Esophagus (tissue), 2 donors: ENCODE measurements around the gene TMEM144. TPM values are rescaled to one million over a fixed set of nuclear protein-coding genes. Genes with fewer than 3 reads are reported as not detected.

Source experiments
- H3K27ac ChIP-seq, 2 donors: one replicate each; pipeline ENCODE4 v1.5.1; 2013; ENCODE audit warnings: low read depth in 2 of 2, mild to moderate bottlenecking in 2 of 2, inconsistent platforms in 1 of 2, low read length in 1 of 2, moderate library complexity in 1 of 2
- H3K27me3 ChIP-seq, 2 donors: one replicate each; pipeline ENCODE4 v1.6.1; 2013; ENCODE audit warnings: low read length in 2 of 2, control low read depth in 1 of 2, mild to moderate bottlenecking in 1 of 2; ENCODE audit not compliant: insufficient read depth in 2 of 2, control insufficient read depth in 1 of 2
- H3K36me3 ChIP-seq, 2 donors: one replicate each; pipeline ENCODE4 v1.6.1; 2013; ENCODE audit warnings: low read length in 1 of 2; ENCODE audit not compliant: control insufficient read depth in 2 of 2, insufficient read depth in 2 of 2
- H3K4me1 ChIP-seq, 2 donors: one replicate each; pipeline ENCODE4 v1.6.1; 2013; ENCODE audit warnings: low read length in 1 of 2; ENCODE audit not compliant: control insufficient read depth in 2 of 2, insufficient read depth in 2 of 2
- H3K4me3 ChIP-seq, 2 donors: one replicate each; pipeline ENCODE4 v1.5.1; 2013; ENCODE audit warnings: low read length in 2 of 2, mild to moderate bottlenecking in 2 of 2, low read depth in 1 of 2, moderate library complexity in 1 of 2
- H3K9me3 ChIP-seq, 2 donors: one replicate each; pipeline ENCODE4 v1.6.1; 2013; ENCODE audit warnings: mild to moderate bottlenecking in 2 of 2, low read depth in 1 of 2, low read length in 1 of 2, moderate library complexity in 1 of 2; ENCODE audit not compliant: control insufficient read depth in 2 of 2, insufficient read depth in 1 of 2
- WGBS, 2 donors: extraction: QIAGEN DNeasy Blood & Tissue Kit; methylation state at CpG; one replicate each; pipeline ENCODE4 v1.1.7; 2013; 5-methylcytosine and 5-hydroxymethylcytosine counted together
- polyA plus RNA-seq, 2 donors: library from polyadenylated mRNA; stranded (reverse); fragments of 200-250 nt; gene quantifications; one replicate each; pipeline ENCODE4 v1.2.3, GENCODE V29; 2013
- donor health status: healthy with polysubstance abuse.
- donor health status: Bipolar disorder and iron deficiency.

The TMEM144 gene
- polyA plus RNA-seq, 2 donors, result 2.7 to 2.9 TPM

GRCh38 chr4:158169931-158170690, 40.2 kb upstream of the TMEM144 start:
- Histone ChIP-seq H3K36me3 (no peaks in the 10 kb centered on the region), H3K4me3 (peak overlapping the region; percentile 7 to 51), H3K27ac (peak overlapping the region in 1 of 2 donors; percentile 2), H3K27me3 (no peaks in the 10 kb centered on the region), H3K9me3 (no peaks in the 10 kb centered on the region), H3K4me1 (peaks cover 0 to 3% of the 10 kb centered on the region in 2 donors)
- 48 to 50% methylated on average over 18 of the region's 18 CpGs for WGBS, 2 donors

- 38 to 46% methylated on average over 42 of the region's 42 CpGs for WGBS, 2 donors
Measured at GRCh38 chr4:158170691-158171561, 39.4 kb upstream of the TMEM144 start.

GRCh38 chr4:158172261-158173258, 37.7 kb upstream of the TMEM144 start, which contains the start of gene GASK1B:
Gene GASK1B, minus strand, starts transcription at chr4:158173025. Its CDS starts 1,650 bp downstream, at chr4:158171375.
- no peaks in the 10 kb centered on the region for H3K27me3 ChIP-seq
- peaks cover 0 to 3% of the 10 kb centered on the region in 2 donors for H3K4me1 ChIP-seq
- peak within 1 kb of the TSS in 1 of 2 donors; percentile 5 for H3K4me3 ChIP-seq
- H3K27ac ChIP-seq, result no peak within 1 kb of the TSS
- 12 to 14% methylated on average over 12 of the region's 12 CpGs for WGBS, 2 donors
- no peaks in the 10 kb centered on the region for H3K9me3 ChIP-seq
- H3K36me3 ChIP-seq, result no peaks in the 10 kb centered on the region

More at GRCh38 chr4:158170691-158171561, 39.4 kb upstream of the TMEM144 start:
- H3K9me3 ChIP-seq, result no peaks in the 10 kb centered on the region
- H3K4me3 ChIP-seq, result peak overlapping the region; percentile 7 to 51
- H3K27me3 ChIP-seq, result no peaks in the 10 kb centered on the region
- peaks cover 0 to 3% of the 10 kb centered on the region in 2 donors for H3K4me1 ChIP-seq
- peak overlapping the region; percentile 18 to 44 for H3K27ac ChIP-seq
- no peaks in the 10 kb centered on the region for H3K36me3 ChIP-seq

DNA sequence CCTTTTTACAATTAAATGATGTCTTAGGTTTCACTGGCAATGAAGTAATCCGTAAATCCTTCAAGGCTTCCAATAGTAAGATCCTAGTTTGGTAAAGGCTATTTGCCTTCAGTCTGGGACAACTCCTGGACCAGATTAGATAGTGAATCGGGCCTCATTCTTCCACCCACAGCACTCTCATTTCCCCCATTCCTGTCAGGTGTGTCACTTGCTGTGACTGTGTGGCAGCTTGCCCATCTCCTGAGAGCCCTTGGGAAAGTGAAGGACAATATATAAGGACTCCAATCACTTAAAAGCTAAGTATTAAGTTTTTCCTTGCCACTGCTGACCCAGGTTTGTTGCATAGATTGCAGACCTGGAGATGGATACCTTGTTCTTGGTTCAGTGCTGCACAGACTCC, 34.2 kb upstream of the TMEM144 start:
- no peaks in the 10 kb centered on the region for H3K9me3 ChIP-seq
- no peaks in the 10 kb centered on the region for H3K36me3 ChIP-seq
- H3K4me3 ChIP-seq, result no peak overlapping the region
- WGBS, 2 donors, result 62 to 66% methylated on average over 2 of the region's 2 CpGs
- no peak overlapping the region for H3K27ac ChIP-seq
- no peaks in the 10 kb centered on the region for H3K27me3 ChIP-seq
- peaks cover 0 to under 1% of the 10 kb centered on the region in 2 donors for H3K4me1 ChIP-seq

DNA sequence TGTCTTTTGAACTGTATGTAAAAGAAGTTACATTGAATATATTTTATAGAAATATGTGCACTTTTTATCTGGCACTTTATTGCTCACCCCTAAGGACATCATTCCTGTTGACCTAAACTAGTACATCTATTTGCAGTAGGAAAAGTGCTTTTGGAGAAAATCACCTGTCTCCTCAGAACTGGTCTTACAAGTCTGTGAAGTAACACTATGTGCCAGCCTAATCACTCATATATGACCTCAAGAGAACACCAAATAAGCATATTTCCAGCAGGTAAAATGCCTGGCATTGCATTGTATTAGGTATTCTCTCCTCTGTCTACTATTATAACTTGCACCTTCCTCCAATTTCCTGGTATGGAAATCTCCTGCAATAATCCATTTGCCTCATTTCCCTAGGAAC, 33.5 kb upstream of the TMEM144 start:
- H3K36me3 ChIP-seq, result no peaks in the 10 kb centered on the region
- no peaks in the 10 kb centered on the region for H3K27me3 ChIP-seq
- H3K27ac ChIP-seq, result no peak overlapping the region
- no peak overlapping the region for H3K4me3 ChIP-seq
- H3K9me3 ChIP-seq, result no peaks in the 10 kb centered on the region
- H3K4me1 ChIP-seq, result no peaks in the 10 kb centered on the region

- H3K27me3 ChIP-seq, result no peaks in the 10 kb centered on the region
- 76 to 80% methylated on average over 3 of the region's 3 CpGs for WGBS, 2 donors
- no peaks in the 10 kb centered on the region for H3K36me3 ChIP-seq
- H3K4me3 ChIP-seq, result no peak overlapping the region
- no peaks in the 10 kb centered on the region for H3K9me3 ChIP-seq
- H3K4me1 ChIP-seq, result no peaks in the 10 kb centered on the region
- H3K27ac ChIP-seq, result no peak overlapping the region
Measured at GRCh38 chr4:158179465-158179864, 30.8 kb upstream of the TMEM144 start.

DNA sequence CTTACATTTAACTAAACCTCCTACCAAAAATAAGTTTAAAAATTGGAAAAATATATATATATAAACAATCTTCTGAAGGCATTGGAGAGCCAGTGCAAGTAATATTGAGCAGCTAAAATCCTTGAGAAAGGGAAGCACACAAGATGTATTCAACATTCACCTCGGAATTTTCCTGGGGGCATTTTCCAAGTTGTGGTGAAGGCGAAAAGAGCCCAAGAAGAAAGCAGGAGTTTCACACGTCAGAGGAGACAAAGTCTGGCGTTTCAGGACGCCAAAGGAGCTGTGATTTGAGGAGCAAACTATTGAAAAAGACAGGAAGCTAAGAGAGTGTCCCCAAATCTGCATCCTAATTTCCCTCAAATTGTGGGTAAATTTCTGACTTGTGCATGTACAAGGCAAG, 28.4 kb upstream of the TMEM144 start:
- Histone ChIP-seq H3K4me3 (no peak overlapping the region), H3K36me3 (no peaks in the 10 kb centered on the region), H3K4me1 (no peaks in the 10 kb centered on the region), H3K27me3 (no peaks in the 10 kb centered on the region), H3K9me3 (no peaks in the 10 kb centered on the region), H3K27ac (no peak overlapping the region)
- WGBS, 2 donors, result 65 to 82% methylated on average over 5 of the region's 5 CpGs

- WGBS, 2 donors, result 93 to 94% methylated on average over 15 of the region's 15 CpGs
- no peak overlapping the region for H3K27ac ChIP-seq
Measured at GRCh38 chr4:158182736-158183135, 27.6 kb upstream of the TMEM144 start.

DNA sequence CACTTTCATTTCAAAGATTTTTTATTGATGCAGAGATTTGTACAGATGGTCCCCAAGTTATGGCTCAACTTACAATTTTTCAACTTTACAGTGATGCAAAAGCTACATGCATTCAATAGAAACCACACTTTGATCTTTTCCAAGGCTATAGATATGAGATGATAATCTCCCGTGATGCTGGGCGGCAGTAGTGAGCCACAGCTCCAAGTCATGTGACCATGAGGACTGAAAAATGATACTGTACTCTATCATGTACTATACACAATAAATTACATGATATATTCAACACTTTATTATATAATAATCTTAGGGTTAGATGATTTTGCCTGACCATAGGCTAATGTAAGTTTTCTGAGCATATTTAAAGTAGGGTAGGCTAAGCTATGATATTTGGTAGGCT, 23.5 kb upstream of the TMEM144 start:
- H3K9me3 ChIP-seq, result no peaks in the 10 kb centered on the region
- no peaks in the 10 kb centered on the region for H3K36me3 ChIP-seq
- H3K27ac ChIP-seq, result no peak overlapping the region
- WGBS, 2 donors, result 48 to 65% methylated on average over 2 of the region's 2 CpGs
- no peaks in the 10 kb centered on the region for H3K27me3 ChIP-seq
- H3K4me3 ChIP-seq, result no peak overlapping the region
- H3K4me1 ChIP-seq, result no peaks in the 10 kb centered on the region

More at GRCh38 chr4:158182736-158183135, 27.6 kb upstream of the TMEM144 start:
- Histone ChIP-seq H3K4me1 (no peaks in the 10 kb centered on the region), H3K36me3 (no peaks in the 10 kb centered on the region), H3K9me3 (no peaks in the 10 kb centered on the region), H3K4me3 (no peak overlapping the region), H3K27me3 (no peaks in the 10 kb centered on the region)
